Measurements from ENCODE around the gene SMIM35.
"Not testable (repeated sequence)": the region's sequence is repeated elsewhere in the genome, so short reads cannot be mapped to it uniquely, and the experiment has no call there.

Gene SMIM35

DNA sequence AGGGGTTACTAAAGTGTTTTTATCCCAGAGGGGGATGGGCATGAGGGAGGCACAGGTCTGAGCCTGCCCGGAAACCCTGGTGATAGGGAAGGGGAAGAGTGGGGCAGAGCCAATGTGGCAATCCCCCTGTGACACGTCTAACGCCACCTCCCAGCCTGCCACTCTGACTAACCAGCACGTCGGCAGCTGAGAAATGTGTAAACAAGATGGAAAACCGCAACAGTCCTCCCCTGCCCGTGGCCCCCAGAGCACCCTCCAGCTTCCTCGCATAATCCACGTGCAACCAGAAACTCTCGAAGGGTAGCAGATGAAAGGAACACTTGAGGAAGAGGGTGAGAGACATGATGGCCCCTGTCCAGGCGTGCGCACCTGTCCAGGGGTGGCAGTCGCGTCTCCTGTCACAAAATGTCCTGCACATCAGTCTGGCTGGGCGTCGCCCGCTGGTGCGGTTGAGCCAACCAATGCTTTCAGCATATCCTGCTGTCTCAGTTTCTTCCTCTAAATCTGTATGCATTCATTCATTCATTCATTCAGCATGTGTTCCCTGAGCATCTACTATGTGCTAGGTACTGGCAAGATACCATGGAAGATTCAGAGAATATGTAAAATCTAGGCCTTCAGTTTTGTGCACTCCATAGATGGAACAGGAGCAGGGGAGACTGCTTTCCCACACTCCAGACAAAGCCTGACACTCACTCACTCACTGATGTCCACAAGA is 5.4 kb downstream of the SMIM35 start:
- FAIRE-seq (no peak), DNase-seq (ENCODE audit: low spot score) (no peak)

DNA sequence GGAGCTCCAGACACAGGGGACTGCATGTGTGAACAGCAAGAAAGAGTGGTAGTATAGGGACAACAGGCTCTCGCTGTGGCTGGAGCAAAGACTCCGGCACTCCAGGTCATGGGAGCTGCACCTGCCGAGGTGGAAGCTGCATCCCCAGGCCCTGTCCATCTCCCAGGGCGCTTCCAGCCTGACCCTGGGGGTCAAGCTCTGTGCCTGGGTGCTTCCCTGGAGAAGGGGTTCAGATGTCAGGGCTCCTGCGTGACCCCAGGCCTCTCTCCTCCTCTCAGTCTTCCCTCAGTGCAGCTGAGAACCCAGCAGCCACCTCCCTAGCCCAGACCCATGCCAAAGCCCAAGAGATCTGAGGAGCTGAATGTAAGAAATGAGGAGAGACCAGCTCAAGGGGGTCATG is 6.5 kb downstream of the SMIM35 start:
- DNase-seq (ENCODE audit: low spot score) (no peak), FAIRE-seq (no peak)

DNA sequence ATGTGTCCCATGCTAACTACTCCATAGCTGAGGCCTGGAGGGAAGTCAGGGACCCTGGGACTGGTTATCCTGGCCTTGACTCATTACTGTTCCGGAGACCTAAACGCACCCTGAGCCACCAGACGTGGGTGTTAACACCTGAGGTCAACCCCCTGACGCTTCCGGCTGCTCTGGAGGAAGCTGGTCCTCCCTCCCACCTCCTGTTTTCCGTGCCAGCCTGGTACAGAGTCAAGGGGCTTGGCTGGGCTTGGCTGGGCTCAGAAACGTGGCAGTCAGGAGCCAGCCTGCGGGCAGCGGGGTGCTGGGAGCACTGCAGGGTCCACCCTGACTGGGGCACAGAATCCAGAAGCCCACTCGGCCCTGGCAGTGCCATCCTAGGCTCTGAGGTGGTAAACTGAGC is 7.3 kb downstream of the SMIM35 start:
- FAIRE-seq: no peak
- DNase-seq (ENCODE audit: low spot score): no peak

DNA sequence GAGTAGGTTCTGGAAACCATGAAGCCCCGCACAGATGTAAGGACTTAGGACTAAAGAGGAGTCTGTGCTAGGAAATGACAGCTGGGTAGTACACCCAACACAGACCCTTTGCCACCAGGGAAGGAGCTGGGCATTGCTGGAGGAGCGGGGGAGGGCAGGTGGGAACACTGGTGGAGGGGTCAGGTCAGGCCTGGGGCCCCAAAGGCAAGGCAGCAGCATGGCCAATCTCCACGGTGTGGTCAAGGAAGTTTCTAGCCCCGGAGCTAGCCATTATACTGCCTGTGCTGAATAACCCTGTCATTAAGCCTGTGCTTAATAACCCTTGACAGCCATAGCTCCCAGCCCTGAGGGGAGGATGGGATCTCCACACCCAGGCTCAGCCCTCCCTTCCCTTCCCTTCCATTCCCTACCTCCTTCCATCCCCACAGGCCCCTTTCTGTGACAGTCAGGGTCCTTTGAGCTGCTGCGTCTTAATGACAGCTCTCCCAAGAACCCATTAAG is 7.8 kb downstream of the SMIM35 start:
- DNase-seq (ENCODE audit: low spot score) (no peak), FAIRE-seq (no peak)

DNA sequence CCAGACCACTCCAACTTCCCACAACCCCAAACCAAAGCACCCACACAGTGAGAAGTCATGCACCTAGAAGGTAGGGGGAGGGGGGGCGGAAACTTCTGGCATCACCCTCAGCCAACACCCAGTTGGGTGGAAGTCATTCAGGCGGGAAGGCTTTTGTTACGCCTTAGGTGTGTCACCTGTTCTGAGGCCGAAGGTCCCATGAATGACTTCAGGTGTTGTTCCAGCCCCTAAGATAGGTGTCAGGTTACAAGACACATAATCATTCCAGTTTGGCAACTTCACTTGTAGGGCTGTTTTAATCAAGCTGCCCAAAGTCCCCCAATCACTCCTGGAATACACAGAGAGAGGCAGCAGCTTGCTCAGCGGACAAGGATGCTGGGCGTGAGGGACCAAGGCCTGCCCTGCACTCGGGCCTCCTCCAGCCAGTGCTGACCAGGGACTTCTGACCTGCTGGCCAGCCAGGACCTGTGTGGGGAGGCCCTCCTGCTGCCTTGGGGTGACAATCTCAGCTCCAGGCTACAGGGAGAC is 9.9 kb downstream of the SMIM35 start, which contains the start of gene TMPRSS4:
TMPRSS4 (plus strand) TSS at position 325 of the 528 bp plus-strand sequence. CDS start 225 bp downstream, outside the sequence.
- FAIRE-seq (no peak), DNase-seq (ENCODE audit: low spot score) (no peak)

DNA sequence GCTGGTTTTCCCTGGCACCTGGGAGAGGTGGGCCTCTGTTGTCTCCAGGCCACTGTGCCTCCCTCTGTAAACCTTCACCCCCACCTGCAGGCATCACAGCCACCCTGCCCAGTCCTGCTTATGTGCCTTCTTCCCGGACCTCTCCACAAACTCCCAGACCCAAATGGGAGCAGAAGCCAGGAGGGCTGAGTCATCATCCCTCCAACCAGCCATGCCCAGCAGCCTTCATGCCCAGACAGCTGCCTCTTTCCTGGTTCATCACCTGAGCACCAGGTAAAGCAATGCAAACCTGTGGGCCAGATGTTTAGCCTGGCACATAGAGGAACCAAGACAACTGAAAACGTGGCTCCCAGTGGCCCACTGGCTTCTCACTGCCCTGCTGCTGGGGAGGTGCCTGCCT is 12.0 kb downstream of the SMIM35 start:
- FAIRE-seq (no peak), DNase-seq (ENCODE audit: low spot score) (no peak)

DNA sequence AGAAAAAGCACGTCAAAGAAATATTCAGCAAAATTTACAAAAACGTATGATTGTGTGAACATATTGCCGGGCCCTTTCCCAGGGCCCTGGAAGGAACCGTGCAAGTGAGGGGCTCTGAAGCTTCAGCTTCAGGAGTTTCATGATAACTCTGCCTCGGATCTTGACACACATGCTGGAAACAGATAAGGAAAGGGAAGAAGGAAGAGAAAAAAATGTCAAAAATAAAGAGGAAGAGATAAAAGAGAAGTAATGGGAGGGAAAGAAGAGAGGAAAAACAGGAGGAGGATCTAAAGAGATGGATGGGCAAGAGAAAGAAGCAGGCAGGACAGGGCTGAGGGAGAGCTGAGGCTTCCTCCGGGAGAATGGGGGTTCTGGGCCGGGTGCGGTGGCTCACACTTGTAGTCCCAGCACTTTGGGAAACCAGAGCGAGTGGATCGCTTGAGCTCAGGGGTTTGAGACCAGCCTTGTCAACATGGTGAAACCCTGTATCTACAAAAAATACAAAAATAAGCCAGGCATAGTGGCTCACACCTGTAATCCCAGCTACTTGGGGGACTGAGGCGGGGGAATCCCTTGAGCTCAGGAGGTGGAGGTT is 12.6 kb downstream of the SMIM35 start:
- FAIRE-seq (no peak), DNase-seq (ENCODE audit: low spot score) (no peak)

DNA sequence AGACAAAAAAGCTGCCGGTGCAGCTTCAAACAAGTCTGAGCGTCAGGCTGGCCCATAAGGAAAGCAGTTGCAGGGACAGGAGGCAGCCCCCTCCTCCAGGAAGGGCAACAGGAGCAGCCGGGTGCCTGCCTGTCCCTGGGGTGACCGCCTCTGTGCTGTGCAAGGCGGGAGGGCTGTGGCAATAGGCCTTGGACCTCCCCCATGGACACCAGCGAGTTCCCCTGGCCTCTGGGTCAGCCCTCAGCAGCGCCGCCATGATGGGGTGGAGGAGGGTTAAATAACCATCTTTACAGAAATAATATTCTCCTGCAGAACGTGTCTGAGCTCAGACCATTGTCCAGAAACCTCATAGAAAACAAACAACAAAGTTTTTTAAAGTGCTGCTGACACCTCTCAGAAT is 13.2 kb downstream of the SMIM35 start:
- FAIRE-seq: no peak
- no peak for DNase-seq (ENCODE audit: low spot score)

DNA sequence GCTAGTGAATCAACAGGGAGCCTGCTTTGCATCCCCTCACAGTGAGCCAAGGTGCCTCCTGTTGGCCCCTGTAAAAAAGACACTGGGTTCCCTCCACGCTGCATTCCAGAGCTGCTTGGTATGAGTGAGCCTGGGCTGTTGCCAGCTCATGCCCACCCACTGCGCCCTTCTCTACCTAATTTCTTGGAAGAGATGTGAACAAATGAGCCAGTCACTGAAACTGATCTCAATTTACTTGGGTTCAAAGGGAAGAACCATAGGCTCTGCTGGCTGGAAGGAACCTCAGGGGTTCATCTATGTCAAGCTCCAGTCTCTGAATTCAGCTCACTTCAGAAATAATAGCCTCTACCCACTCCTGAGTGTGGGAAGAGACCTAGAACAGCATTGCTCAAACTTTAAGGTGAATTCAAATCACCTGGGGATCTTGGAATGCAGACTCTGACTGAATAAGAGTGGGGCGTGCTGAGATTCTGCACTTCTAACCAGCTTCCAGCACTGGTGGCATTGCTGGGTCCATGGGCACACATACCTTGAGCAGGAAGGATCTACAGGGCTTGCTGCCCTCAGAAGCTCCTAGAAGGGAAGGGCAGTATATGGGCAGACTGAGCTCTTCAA is 15.2 kb downstream of the SMIM35 start:
- no peak for DNase-seq (ENCODE audit: low spot score)
- FAIRE-seq: no peak

DNA sequence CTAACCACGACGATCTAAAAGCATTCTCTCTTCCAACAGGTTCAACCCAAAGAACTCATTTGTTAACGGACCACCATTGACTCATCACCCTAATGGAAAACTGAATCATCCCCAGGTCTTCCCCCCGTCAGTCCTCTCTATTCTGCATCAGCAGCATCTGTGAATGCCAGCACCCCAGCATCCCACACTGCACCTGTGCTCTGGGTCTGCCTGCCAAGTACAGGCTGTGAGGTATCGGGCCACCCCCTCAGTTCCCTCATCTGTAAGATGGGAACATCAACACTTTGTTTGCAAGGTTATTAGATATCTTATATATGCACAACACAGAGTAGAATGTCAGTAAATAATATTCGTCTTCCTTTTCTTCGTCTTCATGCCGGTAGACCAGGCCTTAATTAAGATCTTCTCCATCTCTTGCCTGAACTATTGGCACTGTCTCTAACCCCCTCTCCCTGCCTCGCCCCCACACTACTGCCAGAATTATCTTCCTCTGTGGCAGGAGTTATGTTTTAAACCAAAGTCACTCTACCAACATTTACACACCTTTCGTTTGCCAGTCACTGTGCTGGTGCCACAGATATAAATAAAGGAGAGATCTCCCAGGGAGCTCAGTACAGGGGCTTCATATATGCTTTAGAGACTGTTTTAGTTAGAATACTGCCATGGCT is 17.7 kb downstream of the SMIM35 start:
- FAIRE-seq (no peak), DNase-seq (ENCODE audit: low spot score) (no peak)

DNA sequence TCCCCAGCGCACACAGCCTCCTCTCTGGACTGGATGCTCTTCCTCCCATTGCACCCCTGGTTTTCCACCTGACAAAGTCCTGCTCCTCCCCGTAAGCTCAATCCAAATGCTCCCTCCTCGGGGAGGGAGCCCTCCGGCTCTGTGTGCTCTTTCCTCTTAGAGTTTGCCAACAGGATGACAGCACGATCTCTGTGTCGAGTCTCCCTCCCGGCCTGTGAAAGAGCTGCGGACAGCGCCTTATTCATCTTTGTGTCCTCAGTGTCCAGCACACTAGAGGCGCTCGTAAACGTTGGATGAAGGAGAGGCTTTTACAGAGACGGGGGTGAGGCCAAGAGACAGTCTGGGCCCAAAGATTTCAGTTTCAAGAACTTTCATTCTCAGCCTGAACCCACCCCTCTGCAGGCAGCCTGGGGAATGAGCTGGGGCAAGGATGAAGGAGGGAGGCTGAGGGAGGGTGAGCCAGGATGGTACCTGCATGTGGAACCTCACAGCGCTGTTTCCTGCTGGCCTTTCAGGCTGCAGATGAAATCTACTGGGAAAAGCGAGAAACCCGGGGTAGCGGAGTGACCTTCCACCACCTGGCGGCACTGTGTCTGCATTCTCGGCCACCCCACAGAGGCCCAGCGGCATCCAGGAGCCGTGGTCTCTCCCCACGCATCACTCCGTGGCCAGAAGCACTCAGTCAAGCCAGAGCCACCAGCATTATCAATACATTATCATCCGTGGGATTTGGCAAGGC is 18.4 kb downstream of the SMIM35 start:
- no peak for FAIRE-seq
- DNase-seq (ENCODE audit: low spot score): no peak

DNA sequence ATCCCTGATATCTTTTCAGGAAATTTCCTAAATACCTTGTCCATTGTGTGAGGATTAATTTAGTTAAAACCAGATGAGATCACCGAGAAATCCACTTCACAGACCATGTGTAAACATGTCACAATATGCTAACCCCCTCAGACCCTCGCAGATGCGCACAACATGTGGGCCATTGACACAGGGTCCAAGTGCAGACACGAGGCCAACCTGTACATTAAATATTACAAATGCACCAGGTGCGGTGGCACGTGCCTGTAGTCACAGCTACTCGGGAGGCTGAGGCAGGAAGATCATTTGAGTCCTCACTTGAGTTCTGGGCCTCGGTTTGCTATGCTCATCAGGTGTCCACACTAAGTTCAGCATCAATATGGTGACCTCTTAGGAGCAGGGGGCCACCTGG is 19.8 kb downstream of the SMIM35 start:
- no peak for DNase-seq (ENCODE audit: low spot score)
- no peak for FAIRE-seq

DNA sequence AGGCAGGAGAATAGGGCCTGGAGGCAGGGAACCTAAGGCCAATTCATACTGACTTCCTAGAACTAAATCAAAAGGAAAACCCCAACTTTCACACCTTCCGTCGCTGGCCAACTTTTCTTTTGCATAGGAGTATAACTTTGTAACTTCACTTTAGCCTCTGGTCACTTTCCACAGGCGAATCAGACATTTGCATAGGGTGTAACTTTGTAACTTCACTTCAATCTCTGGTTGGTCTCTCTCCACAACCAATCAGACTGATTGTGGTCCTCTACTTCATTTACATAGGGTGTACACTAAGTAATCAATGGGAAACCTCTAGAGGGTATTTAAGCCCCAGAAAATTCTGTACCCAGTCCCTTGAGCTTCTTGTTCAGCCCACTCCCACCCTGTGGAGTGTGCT is 21.4 kb downstream of the SMIM35 start:
- DNase-seq (ENCODE audit: low spot score) (no peak), FAIRE-seq (no peak)

DNA sequence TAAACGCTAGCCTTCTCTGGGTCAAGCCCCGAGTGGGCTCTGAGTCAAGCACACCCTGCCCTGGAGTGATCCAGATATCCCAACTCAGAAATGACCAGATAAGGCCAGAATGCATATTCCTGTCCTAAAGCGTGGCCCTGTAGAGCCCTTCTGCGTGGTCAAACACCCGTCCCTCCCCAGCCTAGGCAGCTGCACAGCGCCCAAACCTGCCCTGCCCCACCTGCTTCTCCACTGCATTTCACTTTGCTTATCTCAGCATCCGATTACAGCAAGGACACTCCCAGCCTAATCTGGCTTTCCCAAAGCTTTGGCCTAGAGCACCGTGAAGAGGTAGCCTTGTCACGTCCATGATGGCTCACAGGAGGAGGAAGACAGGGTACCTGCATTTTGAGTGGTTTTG is 21.8 kb downstream of the SMIM35 start:
- no peak for DNase-seq (ENCODE audit: low spot score)
- FAIRE-seq: no peak

DNA sequence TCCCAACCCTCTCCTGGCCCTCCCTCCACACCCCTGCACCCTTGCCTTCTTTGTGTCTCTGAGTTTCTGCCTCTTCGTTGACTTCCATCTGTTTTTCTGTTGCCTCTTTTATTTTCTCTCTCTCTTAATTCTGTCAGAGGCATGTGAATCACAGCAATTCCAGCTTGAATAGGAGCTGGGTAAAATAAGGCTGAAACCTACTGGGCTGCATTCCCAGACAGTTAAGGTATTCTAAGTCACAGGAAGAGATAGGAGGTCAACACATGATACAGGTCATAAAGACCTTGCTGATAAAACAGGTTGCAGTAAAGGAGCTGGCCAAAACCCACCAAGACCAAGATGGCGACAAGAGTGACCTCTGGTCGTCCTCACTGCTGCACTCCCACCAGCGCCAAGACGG is 24.1 kb downstream of the SMIM35 start:
- not testable (repeated sequence) for FAIRE-seq; DNase-seq (ENCODE audit: low spot score)

DNA sequence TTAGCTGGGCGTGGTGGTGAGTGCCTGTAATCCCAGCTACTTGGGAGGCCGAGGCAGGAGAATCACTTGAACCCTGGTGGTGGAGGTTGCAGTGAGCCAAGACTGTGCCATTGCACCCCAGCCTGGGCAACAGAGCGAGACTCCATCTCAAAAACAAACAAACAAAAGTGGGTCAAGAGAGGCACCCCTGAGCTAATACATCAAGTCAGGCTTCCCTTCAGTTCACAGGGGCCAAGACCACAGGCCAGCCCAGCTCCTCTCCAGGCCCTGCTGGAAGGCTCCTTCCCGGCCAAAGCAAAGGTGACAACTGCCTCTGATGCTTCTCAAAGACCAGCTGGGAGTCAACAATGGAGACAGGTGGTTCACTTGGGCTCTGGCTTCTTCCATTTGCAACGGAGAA is 24.6 kb downstream of the SMIM35 start:
- FAIRE-seq; DNase-seq (ENCODE audit: low spot score): not testable (repeated sequence)

DNA sequence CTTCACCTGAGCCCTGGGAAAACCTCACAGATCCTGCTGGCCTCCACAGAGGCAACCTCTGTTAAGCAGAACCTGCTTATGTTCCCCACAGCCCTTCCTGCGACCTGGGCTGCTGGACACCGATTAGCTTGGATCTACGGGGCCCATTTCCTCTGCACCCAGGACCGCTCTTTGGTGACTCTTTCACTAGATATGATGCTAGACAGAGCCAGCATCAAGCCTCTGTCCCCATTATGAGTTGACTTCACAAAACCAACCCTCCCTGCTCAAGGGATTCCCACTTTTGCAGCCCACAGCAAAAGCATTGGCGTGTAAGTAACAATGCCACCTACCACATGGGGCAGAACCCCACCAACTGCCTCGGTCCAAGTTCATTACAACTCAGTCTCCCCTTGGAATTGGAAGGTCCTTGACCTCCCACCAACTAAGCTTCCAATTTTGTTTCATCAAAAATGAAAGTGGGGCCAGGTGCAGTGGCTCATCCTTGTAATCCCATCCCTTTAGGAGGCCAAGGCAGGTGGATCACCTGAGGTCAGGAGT is 25.1 kb downstream of the SMIM35 start:
- DNase-seq (ENCODE audit: low spot score) (no peak), FAIRE-seq (no peak)

DNA sequence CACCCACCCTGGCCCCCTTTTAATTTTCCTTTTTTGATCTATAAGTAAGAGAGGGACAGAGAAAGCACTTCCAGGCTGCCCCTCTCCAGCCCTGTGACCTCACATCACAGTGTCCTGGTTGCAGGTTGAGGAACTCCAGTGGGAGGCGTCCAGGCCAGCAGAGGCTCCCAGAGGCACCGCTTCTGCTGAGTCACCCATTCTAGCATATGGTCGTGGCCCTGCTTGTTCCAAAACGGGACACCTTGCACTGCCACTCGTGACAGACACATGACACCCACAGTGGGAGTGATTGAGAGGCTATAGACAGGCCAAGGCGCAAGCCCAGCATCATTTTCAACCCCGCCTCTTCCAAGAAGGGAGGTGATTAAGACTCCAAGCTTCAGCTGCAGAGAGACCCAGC is 25.9 kb downstream of the SMIM35 start:
- no peak for DNase-seq (ENCODE audit: low spot score)
- no peak for FAIRE-seq

DNA sequence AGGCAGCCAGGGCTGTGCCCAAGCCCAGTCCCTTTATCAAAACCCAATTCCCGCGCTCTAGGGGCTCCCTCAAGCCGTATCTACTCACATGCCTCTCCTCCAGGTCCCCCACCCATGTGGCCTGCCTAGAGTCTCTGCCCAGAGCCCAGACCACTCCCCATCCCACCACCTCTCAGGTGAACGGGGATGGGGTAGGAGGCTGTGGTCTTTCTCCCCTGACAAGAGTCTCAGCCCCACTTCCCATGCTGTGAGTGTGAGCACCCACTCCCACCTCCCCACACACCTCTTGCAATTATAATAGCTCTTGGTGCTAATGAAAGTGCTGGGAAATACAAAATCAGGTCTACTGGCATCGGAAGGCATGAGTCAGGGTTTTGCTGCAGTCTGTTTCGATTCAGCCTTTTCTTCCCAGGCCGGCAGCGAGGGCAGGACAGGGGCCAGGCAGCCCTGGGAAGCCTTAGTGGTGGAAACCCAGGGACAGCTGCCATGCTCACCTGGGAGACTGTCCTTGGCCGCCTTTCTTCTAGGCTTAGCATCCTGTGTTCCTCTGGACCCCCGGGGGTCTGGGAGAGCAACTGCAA is 26.6 kb downstream of the SMIM35 start:
- DNase-seq (ENCODE audit: low spot score) (no peak), FAIRE-seq (no peak)

DNA sequence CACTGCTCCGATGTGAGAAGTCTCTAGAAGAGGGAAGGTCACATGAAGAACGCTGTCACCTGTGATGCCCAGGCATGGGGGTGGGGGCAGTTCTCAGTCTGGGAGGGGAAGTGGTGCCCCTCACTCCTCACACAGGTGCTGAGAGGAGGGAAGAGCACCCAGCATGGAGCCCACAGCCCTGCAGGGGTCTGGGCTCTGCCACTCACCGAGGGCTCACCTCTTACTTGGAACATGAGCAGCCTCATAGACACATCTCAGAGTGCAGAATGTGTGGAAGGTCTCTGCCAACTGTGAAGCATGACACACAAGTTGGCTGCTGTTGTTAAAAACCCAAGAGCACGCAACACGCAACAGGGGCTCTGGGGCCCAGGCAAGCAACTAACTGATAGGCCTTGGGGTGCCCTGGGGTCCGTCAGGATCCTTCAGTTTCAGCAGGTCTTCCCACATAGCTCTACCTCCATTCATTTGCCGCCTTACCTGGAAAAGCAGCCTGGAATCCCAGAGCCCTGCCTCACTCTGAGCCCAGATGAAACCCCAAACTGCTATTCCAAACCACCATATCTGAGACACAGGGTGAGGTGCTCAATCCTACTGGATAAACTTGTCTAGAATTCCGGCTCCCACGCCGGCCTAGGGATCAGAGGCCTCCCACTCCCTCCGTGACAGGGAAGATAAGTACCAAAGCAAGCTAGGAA is 27.4 kb downstream of the SMIM35 start:
- DNase-seq (ENCODE audit: low spot score) (no peak), FAIRE-seq (no peak)

Measured in RCC 7860 (cell line).